HEK293T (cell line): ENCODE measurements around the gene NEUROD4.

Source experiments
- HDGF ChIP-seq: fragments of 450-650 bp; IDR thresholded peaks from 2 replicates; pipeline ENCODE4 v1.6.1; 2017; ENCODE audit warnings: antibody characterized with exemption, borderline replicate concordance
- LEF1 ChIP-seq: fragments of 450-650 bp; IDR thresholded peaks from 2 replicates; pipeline ENCODE4 v1.6.1; 2017; ENCODE audit warnings: mild to moderate bottlenecking, borderline replicate concordance

DNA sequence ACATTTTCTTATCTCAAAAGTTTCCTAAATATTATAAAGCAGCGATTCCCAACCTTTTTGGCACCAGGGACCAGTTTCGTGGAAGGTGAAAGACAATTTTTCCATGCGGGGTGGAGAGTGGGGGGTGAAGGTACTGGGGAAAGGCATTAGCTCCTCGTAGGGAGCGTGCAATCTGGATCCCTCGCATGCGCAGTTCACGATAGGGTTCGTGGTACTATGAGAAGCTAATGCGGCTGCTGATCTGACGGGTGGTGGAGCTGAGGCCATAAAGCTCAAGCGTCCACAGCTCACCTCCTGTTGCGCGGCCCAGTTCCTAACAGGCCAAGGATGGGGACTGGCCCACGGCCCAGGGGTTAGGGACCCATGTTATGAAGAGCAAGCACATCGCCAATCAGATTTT is 29.9 kb downstream of the NEUROD4 start:
- TF ChIP-seq LEF1 (no peak), HDGF (no peak)
